ENCODE measurements around the gene AGER. TPM values are rescaled to one million over a fixed set of nuclear protein-coding genes. Genes with fewer than 3 reads are reported as not detected.

The AGER gene
- total RNA-seq, 2 experiments from 2014 or later, result 20.7 to 22.0 TPM

GRCh38 chr6:32167761-32168262 is 16.2 kb downstream of the AGER start:
- H3K4me1 Mint-ChIP-seq, result peaks cover 3% of the 10 kb centered on the region
- CTCF ChIA-PET, result no interaction called here
- no peaks in the 10 kb centered on the region for H3K9me3 Mint-ChIP-seq (ENCODE audit: low read depth)
- ATAC-seq (no peak), DNase-seq (no peak)
- H3K27ac Mint-ChIP-seq, result no peak overlapping the region
- H3K27me3 Mint-ChIP-seq, result no peaks in the 10 kb centered on the region
- peaks cover 6% of the 10 kb centered on the region for H3K36me3 Mint-ChIP-seq
- H3K4me3 Mint-ChIP-seq, result no peak overlapping the region

GRCh38 chr6:32167154-32167760 is 16.8 kb downstream of the AGER start:
- ATAC-seq (no peak), DNase-seq (no peak)
- Mint-ChIP-seq H3K4me3 (no peak overlapping the region), H3K9me3 (ENCODE audit: low read depth) (no peaks in the 10 kb centered on the region), H3K27ac (no peak overlapping the region), H3K4me1 (no peaks in the 10 kb centered on the region), H3K36me3 (peaks cover 6% of the 10 kb centered on the region), H3K27me3 (no peaks in the 10 kb centered on the region)
- CTCF ChIA-PET, result no interaction called here

GRCh38 chr6:32166411-32167061 is 17.5 kb downstream of the AGER start:
- DNase-seq (no peak), ATAC-seq (no peak)
- Mint-ChIP-seq H3K27me3 (no peaks in the 10 kb centered on the region), H3K4me1 (no peaks in the 10 kb centered on the region), H3K27ac (no peak overlapping the region), H3K9me3 (ENCODE audit: low read depth) (no peaks in the 10 kb centered on the region), H3K36me3 (peaks cover 6% of the 10 kb centered on the region), H3K4me3 (no peak overlapping the region)
- CTCF ChIA-PET, result no interaction called here

- CTCF ChIA-PET, result interaction anchor here (0.6 to 1.8 kb wide), 3 partner anchors 10 to 31 kb away, joined by 3 to 8 read pairs (median 4); no protein-coding TSS in a partner anchor
Observed at GRCh38 chr6:32164295-32164694, 19.8 kb downstream of the AGER start, which contains the start of gene EGFL8. Gene EGFL8 (plus strand): TSS chr6:32164595. CDS start chr6:32166166, 1,571 bp downstream.

GRCh38 chr6:32163559-32164258 is 20.3 kb downstream of the AGER start:
- Mint-ChIP-seq H3K27ac (no peak overlapping the region), H3K9me3 (ENCODE audit: low read depth) (no peaks in the 10 kb centered on the region), H3K4me3 (no peak overlapping the region), H3K4me1 (no peaks in the 10 kb centered on the region), H3K27me3 (no peaks in the 10 kb centered on the region), H3K36me3 (peaks cover 2% of the 10 kb centered on the region)
- CTCF ChIA-PET, result interaction anchor here (1.5 to 1.8 kb wide), 2 partner anchors 9 to 16 kb away, joined by 4 to 8 read pairs; no protein-coding TSS in a partner anchor
- ATAC-seq, result no peak
- no peak for DNase-seq

More at GRCh38 chr6:32164295-32164694, 19.8 kb downstream of the AGER start, which contains the start of gene EGFL8:
- Mint-ChIP-seq H3K27ac (no peak within 1 kb of the TSS), H3K4me1 (no peaks in the 10 kb centered on the region), H3K4me3 (no peak within 1 kb of the TSS), H3K9me3 (ENCODE audit: low read depth) (no peaks in the 10 kb centered on the region), H3K36me3 (peaks cover 2% of the 10 kb centered on the region), H3K27me3 (no peaks in the 10 kb centered on the region)
- ATAC-seq, result no peak
- DNase-seq, result no peak

GRCh38 chr6:32158052-32158451 is 26.0 kb downstream of the AGER start:
- no peak overlapping the region for H3K27ac Mint-ChIP-seq
- H3K4me1 Mint-ChIP-seq, result peaks cover 18% of the 10 kb centered on the region
- CTCF ChIA-PET, result interaction anchor here (1.1 kb wide), 1 partner anchor 39 kb away, joined by 4 read pairs; no protein-coding TSS in a partner anchor
- peaks cover 2% of the 10 kb centered on the region for H3K27me3 Mint-ChIP-seq
- no peaks in the 10 kb centered on the region for H3K9me3 Mint-ChIP-seq (ENCODE audit: low read depth)
- peaks cover 9% of the 10 kb centered on the region for H3K36me3 Mint-ChIP-seq
- ATAC-seq, result no peak
- DNase-seq, result no peak
- H3K4me3 Mint-ChIP-seq, result no peak overlapping the region

GRCh38 chr6:32156891-32157290 is 27.2 kb downstream of the AGER start:
- peaks cover 13% of the 10 kb centered on the region for H3K27me3 Mint-ChIP-seq
- no peaks in the 10 kb centered on the region for H3K9me3 Mint-ChIP-seq (ENCODE audit: low read depth)
- peaks cover 9% of the 10 kb centered on the region for H3K36me3 Mint-ChIP-seq
- ATAC-seq, result no peak
- no peak overlapping the region for H3K4me3 Mint-ChIP-seq
- peaks cover 20% of the 10 kb centered on the region for H3K4me1 Mint-ChIP-seq
- no peak overlapping the region for H3K27ac Mint-ChIP-seq
- no peak for DNase-seq
- CTCF ChIA-PET, result no interaction called here

GRCh38 chr6:32154514-32155161 is 29.4 kb downstream of the AGER start:
- H3K27ac Mint-ChIP-seq, result peak overlapping the region; percentile 83
- peak; percentile 84 for DNase-seq

GRCh38 chr6:32153564-32154513 is 30.2 kb downstream of the AGER start, which contains the start of gene PPT2:
Gene PPT2 (plus strand): TSS chr6:32154141. CDS start chr6:32154595, 454 bp downstream.
- ATAC-seq, result peak; percentile 67
- peaks cover 26% of the 10 kb centered on the region for H3K4me1 Mint-ChIP-seq
- CTCF ChIA-PET, result interaction anchor here (0.9 to 1.3 kb wide), 7 partner anchors 10 to 106 kb away, joined by 3 to 10 read pairs (median 7); partner anchors contain the start of genes ATF6B, EGFL8 and FKBPL
- DNase-seq, result peak; percentile 89
- H3K4me3 Mint-ChIP-seq, result peak within 1 kb of the TSS; percentile 86
- peak within 1 kb of the TSS; percentile 83 for H3K27ac Mint-ChIP-seq
- H3K9me3 Mint-ChIP-seq (ENCODE audit: low read depth), result no peaks in the 10 kb centered on the region
- H3K36me3 Mint-ChIP-seq, result peaks cover 9% of the 10 kb centered on the region
- H3K27me3 Mint-ChIP-seq, result peaks cover 33% of the 10 kb centered on the region

More at GRCh38 chr6:32154514-32155161, 29.4 kb downstream of the AGER start:
- Mint-ChIP-seq H3K4me3 (peak overlapping the region; percentile 86), H3K27me3 (peaks cover 28% of the 10 kb centered on the region), H3K9me3 (ENCODE audit: low read depth) (no peaks in the 10 kb centered on the region), H3K4me1 (peaks cover 23% of the 10 kb centered on the region), H3K36me3 (peaks cover 9% of the 10 kb centered on the region)
- peak; percentile 84 for ATAC-seq
- CTCF ChIA-PET, result interaction anchor here (0.9 to 1.3 kb wide), 8 partner anchors 10 to 107 kb away, joined by 3 to 10 read pairs (median 7); partner anchors contain the start of genes ATF6B, EGFL8 and FKBPL

- Mint-ChIP-seq H3K9me3 (ENCODE audit: low read depth) (no peaks in the 10 kb centered on the region), H3K4me3 (peak overlapping the region; percentile 86), H3K36me3 (peaks cover 8% of the 10 kb centered on the region), H3K4me1 (peaks cover 29% of the 10 kb centered on the region), H3K27me3 (peaks cover 42% of the 10 kb centered on the region), H3K27ac (no peak overlapping the region)
- CTCF ChIA-PET, result interaction anchor here (1.1 to 1.6 kb wide), 3 partner anchors 21 to 42 kb away, joined by 3 to 5 read pairs (median 3); no protein-coding TSS in a partner anchor
- ATAC-seq (no peak), DNase-seq (no peak)
Observed at GRCh38 chr6:32152769-32153563, 31.1 kb downstream of the AGER start.
